Fibroblast of mammary gland (primary cell): Measurements from ENCODE around the gene STK24.

ENCODE experiments used
- DNase-seq: peaks from one replicate; pipeline ENCODE4 v3.0.0-alpha.2; 2010; ENCODE audit warnings: low read depth
- H3K4me3 ChIP-seq: 2 replicates; pipeline ENCODE4 v1.5.1; 2011; ENCODE audit warnings: low read depth, mild to moderate bottlenecking, low read length, moderate library complexity; ENCODE audit not compliant: control insufficient read depth
- TF ChIP-seq, protein P1 (sequence below): conservative IDR thresholded peaks from 2 replicates; pipeline ENCODE4 v1.5.1; 2011; ENCODE audit warnings: low read depth, low read length, inconsistent platforms; ENCODE audit not compliant: control insufficient read depth, insufficient read depth

STK24 gene

DNA sequence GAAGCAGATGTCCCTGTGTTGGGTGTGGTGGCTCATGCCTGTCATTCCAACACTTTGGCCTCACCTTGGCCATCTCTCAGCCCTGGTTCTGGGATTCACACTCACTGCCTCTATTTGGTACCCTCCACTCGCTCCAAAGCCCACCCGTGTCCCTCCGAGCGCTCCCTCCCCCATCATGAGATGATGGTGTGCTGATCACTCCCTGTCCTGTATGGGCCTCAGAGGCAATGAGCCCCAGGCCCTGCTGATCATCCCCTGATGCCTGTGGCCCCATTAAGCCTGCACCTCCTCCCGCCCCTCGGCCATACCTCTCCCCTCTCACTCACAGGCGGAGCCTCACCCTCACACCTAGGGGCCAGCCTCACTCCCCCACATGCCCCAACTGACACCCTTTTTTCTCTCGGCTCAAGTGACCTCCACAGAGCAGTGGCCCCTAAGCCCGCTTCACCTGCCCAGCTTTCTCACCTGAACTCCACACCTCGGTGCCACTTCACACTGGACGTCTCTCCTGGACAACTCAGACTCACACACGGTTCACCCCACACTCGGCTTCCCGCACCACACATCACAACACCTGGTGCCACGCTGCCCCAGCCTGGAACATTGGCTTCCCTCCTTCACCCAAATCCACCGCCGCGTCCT, 114.5 kb downstream of the STK24 start:
- no peak for DNase-seq
- TF ChIP-seq, protein P1, sequence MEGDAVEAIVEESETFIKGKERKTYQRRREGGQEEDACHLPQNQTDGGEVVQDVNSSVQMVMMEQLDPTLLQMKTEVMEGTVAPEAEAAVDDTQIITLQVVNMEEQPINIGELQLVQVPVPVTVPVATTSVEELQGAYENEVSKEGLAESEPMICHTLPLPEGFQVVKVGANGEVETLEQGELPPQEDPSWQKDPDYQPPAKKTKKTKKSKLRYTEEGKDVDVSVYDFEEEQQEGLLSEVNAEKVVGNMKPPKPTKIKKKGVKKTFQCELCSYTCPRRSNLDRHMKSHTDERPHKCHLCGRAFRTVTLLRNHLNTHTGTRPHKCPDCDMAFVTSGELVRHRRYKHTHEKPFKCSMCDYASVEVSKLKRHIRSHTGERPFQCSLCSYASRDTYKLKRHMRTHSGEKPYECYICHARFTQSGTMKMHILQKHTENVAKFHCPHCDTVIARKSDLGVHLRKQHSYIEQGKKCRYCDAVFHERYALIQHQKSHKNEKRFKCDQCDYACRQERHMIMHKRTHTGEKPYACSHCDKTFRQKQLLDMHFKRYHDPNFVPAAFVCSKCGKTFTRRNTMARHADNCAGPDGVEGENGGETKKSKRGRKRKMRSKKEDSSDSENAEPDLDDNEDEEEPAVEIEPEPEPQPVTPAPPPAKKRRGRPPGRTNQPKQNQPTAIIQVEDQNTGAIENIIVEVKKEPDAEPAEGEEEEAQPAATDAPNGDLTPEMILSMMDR: no peak
- H3K4me3 ChIP-seq: no peak overlapping the region

DNA sequence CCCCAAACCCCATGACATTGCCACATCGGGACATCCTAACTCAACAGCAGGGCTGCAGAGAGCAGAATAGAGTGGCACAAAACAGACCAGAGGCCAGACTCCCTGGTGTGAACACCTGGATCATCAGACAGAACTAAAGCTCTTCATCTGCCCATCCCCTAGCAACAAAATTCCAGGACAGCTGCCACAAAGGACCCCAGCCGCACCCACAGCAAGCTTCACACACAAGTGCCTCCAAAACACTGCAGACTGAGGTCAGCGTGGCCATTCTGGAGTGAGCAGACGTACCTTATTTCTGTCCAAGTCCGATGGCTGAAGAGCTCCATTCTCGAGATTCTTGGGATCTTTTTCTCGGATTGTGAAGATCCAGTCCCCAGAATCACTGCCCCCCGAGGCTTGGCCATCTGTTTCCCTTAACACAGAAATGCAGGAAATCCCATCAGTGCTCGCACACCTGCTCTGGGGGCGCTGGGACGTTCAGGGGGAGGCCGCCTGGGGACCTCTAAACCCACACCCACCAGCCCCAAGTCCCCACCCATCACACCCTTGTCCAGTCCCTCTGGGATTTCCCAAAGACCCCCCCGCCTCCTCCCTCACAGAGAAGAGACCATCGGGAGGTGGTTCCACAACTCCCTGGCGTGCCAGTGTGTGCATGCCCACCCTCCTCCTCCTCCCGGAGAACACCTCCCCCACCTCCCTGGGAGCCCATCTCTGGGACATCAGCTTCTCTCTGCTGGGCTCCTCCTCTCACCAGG, 115.2 kb downstream of the STK24 start:
- TF ChIP-seq, protein P1: no peak
- H3K4me3 ChIP-seq: no peak overlapping the region
- no peak for DNase-seq

DNA sequence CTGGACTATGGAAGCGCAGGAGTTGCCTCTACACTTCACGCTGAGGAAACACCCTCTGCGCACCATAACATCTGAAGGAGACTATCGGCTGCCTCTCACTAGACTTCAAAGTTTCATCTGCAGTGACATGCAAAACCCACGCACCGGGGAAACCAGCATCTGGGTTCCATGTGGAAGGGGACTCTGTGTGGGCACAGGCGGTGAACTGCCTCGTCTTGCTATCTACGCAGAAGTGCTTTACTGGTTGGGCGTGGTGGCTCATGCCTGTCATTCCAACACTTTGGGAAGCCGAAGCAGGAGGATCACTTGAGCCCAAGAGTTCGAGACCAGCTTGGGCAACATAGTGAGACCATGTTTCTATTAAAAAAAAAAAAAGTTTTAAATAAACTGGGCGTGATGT, 116.4 kb downstream of the STK24 start:
- no peak for DNase-seq
- no peak overlapping the region for H3K4me3 ChIP-seq
- TF ChIP-seq, protein P1: no peak

DNA sequence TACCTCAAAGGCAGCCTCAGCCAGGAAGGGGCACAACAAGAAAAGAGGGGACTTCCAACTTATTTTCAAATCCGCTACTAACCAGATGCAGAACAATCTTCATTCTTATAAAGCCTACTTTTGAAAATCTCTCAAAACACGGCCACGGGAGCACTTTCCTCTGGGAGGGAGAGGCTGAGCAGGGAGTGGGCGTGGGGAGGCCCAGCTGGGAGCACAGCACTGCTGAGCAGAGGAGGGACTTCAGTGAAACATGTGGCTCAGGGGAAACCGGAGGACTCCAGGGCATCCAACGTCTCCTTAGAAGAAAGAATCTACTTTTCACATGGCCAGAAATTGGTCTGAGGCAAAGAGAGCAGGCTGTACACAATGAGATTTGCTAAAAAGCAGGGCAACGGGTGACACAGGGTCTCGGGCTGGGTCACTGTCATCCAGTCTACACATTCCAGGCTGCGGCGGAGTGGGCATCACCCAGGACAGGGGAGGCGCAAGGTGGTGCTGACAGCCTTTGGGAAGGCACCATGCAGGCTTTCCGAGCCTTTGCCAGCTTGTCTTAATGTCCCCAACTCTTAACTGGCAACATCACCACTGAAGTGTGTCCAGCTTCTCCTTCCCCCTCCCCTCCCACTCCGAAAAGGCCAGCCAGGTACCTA, 117.1 kb downstream of the STK24 start:
- no peak for DNase-seq

DNA sequence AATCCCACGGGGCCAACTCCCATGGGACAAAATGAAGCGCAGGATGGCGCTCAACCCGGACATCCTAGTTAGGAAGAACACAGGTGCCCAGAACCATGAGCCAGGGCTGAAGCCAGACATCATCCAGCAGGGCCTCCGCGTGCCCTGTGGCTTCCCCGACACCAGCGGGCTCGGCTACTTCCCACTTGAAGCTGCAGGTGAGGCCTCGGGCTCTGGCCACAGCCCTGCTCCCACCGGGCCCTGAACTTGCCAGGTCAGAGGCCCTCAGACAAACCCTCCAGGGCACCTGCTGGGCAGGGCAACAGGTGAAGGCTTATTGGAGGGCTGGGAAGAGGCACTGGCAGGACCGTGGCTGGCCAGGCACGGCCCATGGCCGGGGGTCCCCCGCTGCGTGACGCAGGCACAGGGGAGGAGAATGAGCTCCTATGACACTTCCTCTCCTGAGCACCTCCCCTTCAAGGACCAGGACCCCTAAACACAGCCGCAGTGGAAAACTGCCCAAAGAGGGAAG, 117.7 kb downstream of the STK24 start:
- H3K4me3 ChIP-seq: no peak overlapping the region
- DNase-seq: no peak
- TF ChIP-seq, protein P1: no peak

More for the DNA sequence above, 117.1 kb downstream of the STK24 start:
- TF ChIP-seq, protein P1: no peak
- H3K4me3 ChIP-seq: no peak overlapping the region

DNA sequence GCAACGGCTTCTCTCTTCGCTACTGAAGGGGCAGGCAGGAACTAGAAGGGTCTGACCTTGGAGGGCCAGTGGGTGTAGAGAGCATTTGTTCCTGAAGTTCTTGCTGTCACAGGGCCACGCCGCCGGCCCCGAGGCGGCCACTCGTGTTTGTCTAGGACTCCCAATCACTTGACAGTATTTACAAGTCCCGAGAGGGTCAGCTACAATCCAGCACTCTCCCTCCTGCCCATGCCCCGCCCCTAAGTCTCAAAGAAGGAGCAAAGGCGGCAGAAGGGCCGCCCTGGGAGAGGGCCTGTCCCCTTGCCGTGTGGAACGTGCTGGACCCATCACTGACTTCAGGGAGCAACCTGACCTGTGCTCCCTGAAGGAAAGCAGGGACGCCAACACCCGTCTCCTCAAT, 118.5 kb downstream of the STK24 start:
- DNase-seq: no peak
- no peak overlapping the region for H3K4me3 ChIP-seq
- TF ChIP-seq, protein P1: no peak
